HCT116 (cell line): ENCODE data around the gene NECAB2. TPM values are rescaled to one million over a fixed set of nuclear protein-coding genes. Genes with fewer than 3 reads are reported as not detected.

Experiments
- ATAC-seq: fragments of 200-7000 bp; cut with Tn5 transposase; 2 replicates; pipeline ENCODE4 v1.9.1; 2020; ENCODE audit warnings: mild to moderate bottlenecking, moderate library complexity
- BruUV-seq: library from RNA; stranded (reverse); fragments of 400-500 nt; replicated peaks from 2 replicates; lab custom pipeline; 2021; lab: Mats Ljungman, UMichigan
- CTCF ChIA-PET: fragments of 300-600 bp; sonication (Branson Sonifier 250); formaldehyde crosslinking; loops from one replicate; lab custom pipeline; 2021; ENCODE audit warnings: antibody characterized with exemption; lab: Charles Lee
- POLR2A ChIA-PET: fragments of 300-600, 350-600 bp; sonication (Branson Sonifier 250); formaldehyde crosslinking; loops from one replicate; lab custom pipeline; 2021; ENCODE audit warnings: antibody characterized with exemption; lab: Charles Lee
- RAD21 ChIA-PET, 2 experiments: fragments of 300-600 bp; sonication (Branson Sonifier 250); formaldehyde crosslinking; loops; one replicate each; lab custom pipeline; 2023; ENCODE audit warnings: low total read pairs in 2 of 2; ENCODE audit not compliant: uncharacterized antibody in 2 of 2, unreplicated experiment in 2 of 2, low non-redundant PET in 1 of 2; lab: Charles Lee
- DNase-seq: peaks from one replicate; pipeline ENCODE4 v3.0.0-alpha.2; 2010; ENCODE audit warnings: low read depth, low spot score
- H2AFZ ChIP-seq: fragments of 200-600 bp; shearing (Covaris generic), sonication (generic); 2 replicates; pipeline ENCODE4 v1.6.1; 2017; ENCODE audit warnings: low read depth, mixed run types, mixed read lengths, antibody characterized with exemption, low read length; ENCODE audit not compliant: poor library complexity, severe bottlenecking
- H3K27ac ChIP-seq: 2 replicates; pipeline ENCODE4 v1.5.1; 2012; ENCODE audit warnings: low read depth, low read length
- H3K27me3 ChIP-seq: fragments of 200-600 bp; sonication (generic); 2 replicates; pipeline ENCODE4 v1.6.1; 2016; ENCODE audit warnings: mixed run types, low read length, mixed read lengths; ENCODE audit not compliant: insufficient read depth
- H3K36me3 ChIP-seq, 2 experiments: fragments of 200-500 bp in 1 of 2; fragments of 200-600 bp in 1 of 2; sonication (Bioruptor generic) in 1 of 2; sonication (generic) in 1 of 2; 2 replicates each; pipeline versions ENCODE4 v1.5.1 to v1.6.1; 2014 to 2016; ENCODE audit warnings: low read length in 2 of 2, inconsistent platforms in 1 of 2, mixed read lengths in 1 of 2, mixed run types in 1 of 2; ENCODE audit not compliant: insufficient read depth in 2 of 2, control insufficient read depth in 1 of 2
- H3K4me1 ChIP-seq, 2 experiments: fragments of 200-600 bp in 1 of 2; sonication (generic) in 1 of 2; 2 replicates each; pipeline versions ENCODE4 v1.5.1 to v1.6.1; 2012 to 2017; ENCODE audit warnings: low read length in 2 of 2, inconsistent platforms in 1 of 2, mild to moderate bottlenecking in 1 of 2, mixed read lengths in 1 of 2, mixed run types in 1 of 2, moderate library complexity in 1 of 2; ENCODE audit not compliant: insufficient read depth in 2 of 2, control insufficient read depth in 1 of 2
- H3K4me2 ChIP-seq: fragments of 200-600 bp; sonication (generic); 2 replicates; pipeline ENCODE4 v1.6.1; 2017; ENCODE audit warnings: mixed run types, low read length, mixed read lengths
- H3K4me3 ChIP-seq, 2 experiments: fragments of 200-600 bp in 1 of 2; sonication (generic) in 1 of 2; replicated peaks in 1 of 2; 2 replicates each; pipeline ENCODE4 v1.5.1; 2011 to 2016; ENCODE audit warnings: low read length in 2 of 2, control low read depth in 1 of 2, low read depth in 1 of 2, mild to moderate bottlenecking in 1 of 2, mixed read lengths in 1 of 2, mixed run types in 1 of 2
- H3K79me2 ChIP-seq: fragments of 200-600 bp; sonication (generic); 2 replicates; pipeline ENCODE4 v1.6.1; 2017; ENCODE audit warnings: mild to moderate bottlenecking, mixed run types, low read length, moderate library complexity, mixed read lengths; ENCODE audit not compliant: insufficient read depth
- H3K9ac ChIP-seq: fragments of 200-600 bp; sonication (generic); 2 replicates; pipeline ENCODE4 v1.6.1; 2016; ENCODE audit warnings: low read length, mixed read lengths
- H3K9me2 ChIP-seq: fragments of 200-600 bp; sonication (generic), shearing (Covaris generic); 2 replicates; pipeline ENCODE4 v1.6.1; 2017; ENCODE audit warnings: mixed run types, mild to moderate bottlenecking, moderate library complexity; ENCODE audit not compliant: insufficient read depth
- H3K9me3 ChIP-seq, 2 experiments: fragments of 200-500 bp in 1 of 2; fragments of 200-600 bp in 1 of 2; sonication (Bioruptor generic) in 1 of 2; sonication (generic) in 1 of 2; 2 replicates each; pipeline ENCODE4 v1.6.1; 2014 to 2017; ENCODE audit warnings: low read length in 2 of 2, mixed read lengths in 2 of 2, inconsistent platforms in 1 of 2, low read depth in 1 of 2, mild to moderate bottlenecking in 1 of 2, mixed run types in 1 of 2, moderate library complexity in 1 of 2; ENCODE audit not compliant: control insufficient read depth in 1 of 2, insufficient read depth in 1 of 2
- H4K20me1 ChIP-seq: fragments of 200-600 bp; sonication (generic), shearing (Covaris generic); 2 replicates; pipeline ENCODE4 v1.6.1; 2017; ENCODE audit warnings: mixed run types, mild to moderate bottlenecking, moderate library complexity; ENCODE audit not compliant: insufficient read depth
- CEBPB ChIP-seq: IDR thresholded peaks from 2 replicates; pipeline ENCODE4 v1.6.1; 2012; ENCODE audit warnings: low read depth
- EZH2 ChIP-seq: fragments of 200-600 bp; sonication (generic); IDR thresholded peaks from 2 replicates; pipeline ENCODE4 v1.6.1; 2017; ENCODE audit warnings: antibody characterized with exemption, mixed run types
- EZH2phosphoT487 ChIP-seq: fragments of 200-600 bp; IDR thresholded peaks from 2 replicates; pipeline ENCODE4 v1.6.1; 2018; ENCODE audit warnings: antibody characterized with exemption, borderline replicate concordance
- FOSL1 ChIP-seq: IDR thresholded peaks from 2 replicates; pipeline ENCODE4 v1.6.1; 2012; ENCODE audit warnings: low read depth
- POLR2A ChIP-seq: IDR thresholded peaks from 2 replicates; pipeline ENCODE4 v1.7.0; 2011; ENCODE audit warnings: borderline replicate concordance; ENCODE audit not compliant: insufficient read depth, insufficient read length; ENCODE audit errors: extremely low read depth
- POLR2AphosphoS5 ChIP-seq: IDR thresholded peaks from 2 replicates; pipeline ENCODE4 v1.6.1; 2011; ENCODE audit warnings: mild to moderate bottlenecking, low read depth, low read length, moderate library complexity
- RAD21 ChIP-seq: IDR thresholded peaks from 2 replicates; pipeline ENCODE4 v1.6.1; 2012; ENCODE audit warnings: low read depth, mild to moderate bottlenecking
- REST ChIP-seq: IDR thresholded peaks from 2 replicates; pipeline ENCODE4 v1.6.1; 2012; ENCODE audit warnings: low read depth
- SIN3A ChIP-seq: IDR thresholded peaks from 2 replicates; pipeline ENCODE4 v1.6.1; 2012; ENCODE audit warnings: low read depth
- SRF ChIP-seq: IDR thresholded peaks from 2 replicates; pipeline ENCODE4 v1.6.1; 2012; ENCODE audit warnings: low read depth
- YY1 ChIP-seq: IDR thresholded peaks from 2 replicates; pipeline ENCODE4 v1.6.1; 2011; ENCODE audit warnings: low read length, low read depth, moderate library complexity, mild to moderate bottlenecking; ENCODE audit not compliant: insufficient replicate concordance; ENCODE audit errors: extremely low read depth
- intact Hi-C: fragments of 100-400 bp; cut with micrococcal nuclease; formaldehyde crosslinking; loops from 2 replicates; pipeline ENCODE4 v1.10.0; 2022
- total RNA-seq: library from RNA; stranded (reverse); gene quantifications from one replicate; pipeline ENCODE4 v1.2.1, GENCODE V29; 2021; ENCODE audit not compliant: unreplicated experiment
- TF ChIP-seq, protein P1 (sequence below), 3 experiments: fragments of 200-600 bp in 1 of 3; sonication (generic) in 1 of 3; IDR thresholded peaks in 2 of 3; conservative IDR thresholded peaks in 1 of 3; 2 replicates each; pipeline ENCODE4 v1.5.1; 2012 to 2017; ENCODE audit warnings: low read depth in 2 of 3, low read length in 2 of 3, antibody characterized with exemption in 1 of 3, borderline replicate concordance in 1 of 3, control low read depth in 1 of 3, mild to moderate bottlenecking in 1 of 3, mixed read lengths in 1 of 3, mixed run types in 1 of 3, moderate library complexity in 1 of 3; ENCODE audit not compliant: insufficient read depth in 1 of 3

Gene NECAB2
- total RNA-seq, 1 experiment from 2014 or later = 0.61 TPM

- no TSS peak for BruUV-seq
- RAD21 ChIA-PET = no interaction called here
- POLR2A ChIA-PET = no interaction called here
- H3K4me2 ChIP-seq = no peak overlapping the region
- no peak for ATAC-seq
- no peak overlapping the region for H3K27ac ChIP-seq
- no peaks in the 10 kb centered on the region for H3K4me1 ChIP-seq
- H3K79me2 ChIP-seq = no peaks in the 10 kb centered on the region
- H3K4me3 ChIP-seq = no peak overlapping the region
- peaks cover 4 to 15% of the 10 kb centered on the region in 2 experiments; a peak in 1 of 4 replicates for H3K36me3 ChIP-seq
- CTCF ChIA-PET = interaction anchor here (1.0 to 1.1 kb wide), 3 partner anchors 10 to 101 kb away, joined by 3 to 6 read pairs (median 5); no protein-coding TSS in a partner anchor
- H3K9me3 ChIP-seq = no peaks in the 10 kb centered on the region
- H4K20me1 ChIP-seq = no peaks in the 10 kb centered on the region
- H3K9me2 ChIP-seq = no peaks in the 10 kb centered on the region
- H3K27me3 ChIP-seq = no peaks in the 10 kb centered on the region
- H3K9ac ChIP-seq = no peak overlapping the region
- intact Hi-C loops = no loop called here
- DNase-seq = no peak
- TF ChIP-seq EZH2 = no peak
- no peak for TF ChIP-seq FOSL1
- peak; percentile 8; the same call in 1 of the 2 replicates for TF ChIP-seq POLR2AphosphoS5
- TF ChIP-seq YY1 = no peak
- TF ChIP-seq SIN3A = no peak
- H2AFZ ChIP-seq = no peak overlapping the region
These were observed 3.2 kb upstream of the NECAB2 start for GRCh38 chr16:83964684-83965443.

DNA sequence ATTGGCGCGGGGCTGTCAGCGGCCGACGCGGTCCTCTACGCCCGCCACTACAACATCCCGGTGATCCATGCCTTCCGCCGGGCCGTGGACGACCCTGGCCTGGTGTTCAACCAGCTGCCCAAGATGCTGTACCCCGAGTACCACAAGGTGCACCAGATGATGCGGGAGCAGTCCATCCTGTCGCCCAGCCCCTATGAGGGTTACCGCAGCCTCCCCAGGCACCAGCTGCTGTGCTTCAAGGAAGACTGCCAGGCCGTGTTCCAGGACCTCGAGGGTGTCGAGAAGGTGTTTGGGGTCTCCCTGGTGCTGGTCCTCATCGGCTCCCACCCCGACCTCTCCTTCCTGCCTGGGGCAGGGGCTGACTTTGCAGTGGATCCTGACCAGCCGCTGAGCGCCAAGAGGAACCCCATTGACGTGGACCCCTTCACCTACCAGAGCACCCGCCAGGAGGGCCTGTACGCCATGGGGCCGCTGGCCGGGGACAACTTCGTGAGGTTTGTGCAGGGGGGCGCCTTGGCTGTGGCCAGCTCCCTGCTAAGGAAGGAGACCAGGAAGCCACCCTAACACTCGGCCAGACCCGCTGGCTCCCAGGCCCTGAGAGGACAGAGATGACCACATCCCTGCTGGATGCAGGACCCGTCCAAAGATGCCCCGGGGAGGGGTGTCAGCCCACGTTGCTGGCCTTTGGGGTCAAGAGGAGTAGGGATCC lies 2.4 kb upstream of the NECAB2 start:
- no peaks in the 10 kb centered on the region for H3K9me2 ChIP-seq
- ATAC-seq = no peak
- H3K4me2 ChIP-seq = no peak overlapping the region
- BruUV-seq = no TSS peak
- intact Hi-C loops = no loop called here
- no peaks in the 10 kb centered on the region for H4K20me1 ChIP-seq
- ChIA-PET RAD21 (no interaction called here), CTCF (interaction anchor here (1.1 to 1.7 kb wide), 2 partner anchors 9 to 11 kb away, joined by 3 to 5 read pairs; no protein-coding TSS in a partner anchor), POLR2A (no interaction called here)
- H3K4me3 ChIP-seq = no peak overlapping the region
- H3K9me3 ChIP-seq = no peaks in the 10 kb centered on the region
- H2AFZ ChIP-seq = no peak overlapping the region
- H3K27ac ChIP-seq = no peak overlapping the region; the same call in 1 of the 2 replicates
- H3K27me3 ChIP-seq = no peaks in the 10 kb centered on the region
- no peaks in the 10 kb centered on the region for H3K4me1 ChIP-seq
- H3K36me3 ChIP-seq = peaks cover 2 to 8% of the 10 kb centered on the region in 2 experiments; a peak in 1 of 4 replicates
- H3K9ac ChIP-seq = no peak overlapping the region
- no peaks in the 10 kb centered on the region for H3K79me2 ChIP-seq
- DNase-seq = no peak
- TF ChIP-seq SRF = no peak
- no peak for TF ChIP-seq EZH2phosphoT487
- TF ChIP-seq REST = no peak
- no peak for TF ChIP-seq RAD21
- no peak for TF ChIP-seq POLR2A
- TF ChIP-seq EZH2 = no peak
- TF ChIP-seq, protein P1, sequence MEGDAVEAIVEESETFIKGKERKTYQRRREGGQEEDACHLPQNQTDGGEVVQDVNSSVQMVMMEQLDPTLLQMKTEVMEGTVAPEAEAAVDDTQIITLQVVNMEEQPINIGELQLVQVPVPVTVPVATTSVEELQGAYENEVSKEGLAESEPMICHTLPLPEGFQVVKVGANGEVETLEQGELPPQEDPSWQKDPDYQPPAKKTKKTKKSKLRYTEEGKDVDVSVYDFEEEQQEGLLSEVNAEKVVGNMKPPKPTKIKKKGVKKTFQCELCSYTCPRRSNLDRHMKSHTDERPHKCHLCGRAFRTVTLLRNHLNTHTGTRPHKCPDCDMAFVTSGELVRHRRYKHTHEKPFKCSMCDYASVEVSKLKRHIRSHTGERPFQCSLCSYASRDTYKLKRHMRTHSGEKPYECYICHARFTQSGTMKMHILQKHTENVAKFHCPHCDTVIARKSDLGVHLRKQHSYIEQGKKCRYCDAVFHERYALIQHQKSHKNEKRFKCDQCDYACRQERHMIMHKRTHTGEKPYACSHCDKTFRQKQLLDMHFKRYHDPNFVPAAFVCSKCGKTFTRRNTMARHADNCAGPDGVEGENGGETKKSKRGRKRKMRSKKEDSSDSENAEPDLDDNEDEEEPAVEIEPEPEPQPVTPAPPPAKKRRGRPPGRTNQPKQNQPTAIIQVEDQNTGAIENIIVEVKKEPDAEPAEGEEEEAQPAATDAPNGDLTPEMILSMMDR (IDR thresholded peaks at IDR 0.05 in 2 of 3, conservative IDR thresholded peaks at IDR 0.05 in 1 of 3; ENCODE audit: borderline replicate concordance in 1 of 3, insufficient read depth in 1 of 3, low read depth in 2 of 3, low read length in 2 of 3) = no peak
- TF ChIP-seq YY1 = no peak
- no peak for TF ChIP-seq SIN3A
- no peak for TF ChIP-seq FOSL1
- no peak for TF ChIP-seq CEBPB
